ENCODE results near the gene RAB19. TPM values are rescaled to one million over a fixed set of nuclear protein-coding genes. Genes with fewer than 3 reads are reported as not detected.

RAB19 gene
- total RNA-seq = 10 to 100 TPM; 12.9 to 15.3 TPM

GRCh38 chr7:140403878-140404564, at the start of gene RAB19:
TSS of gene RAB19 (plus strand) at chr7:140404058. CDS start at chr7:140407647, 3,589 bp downstream.
- Histone ChIP-seq H3K4me3 (peak within 1 kb of the TSS; percentile 46 to 57), H3K36me3 (replicated peaks in 1 of 2; ENCODE audit: insufficient read depth in 1 of 2, low read depth in 2 of 2) (no peaks in the 10 kb centered on the region), H3K27ac (peak within 1 kb of the TSS; percentile 64 to 88 (median 77)), H3K27me3 (no peaks in the 10 kb centered on the region), H3K4me1 (peaks cover 22% of the 10 kb centered on the region), H3K9me3 (no peaks in the 10 kb centered on the region)
- intact Hi-C loops (cut with DNase I) = no loop called here
- TF ChIP-seq POLR2A (IDR thresholded peaks at IDR 0.05) (peak; percentile 29 to 70 (median 67)), CTCF (IDR thresholded peaks at IDR 0.05) (no peak)
- ATAC-seq (peak; percentile 92), DNase-seq (peak; percentile 75 to 86 (median 84))
- WGBS, 2 donors = 4 to 7% methylated on average over 17 to 22 of the region's 22 CpGs

- Histone ChIP-seq H3K4me1 (no peaks in the 10 kb centered on the region), H3K27me3 (no peaks in the 10 kb centered on the region), H3K4me3 (no peak overlapping the region), H3K27ac (no peak overlapping the region), H3K36me3 (replicated peaks in 1 of 2; ENCODE audit: insufficient read depth in 1 of 2, low read depth in 2 of 2) (peaks cover 0 to 2% of the 10 kb centered on the region in 2 donors), H3K9me3 (no peaks in the 10 kb centered on the region)
- intact Hi-C loops (cut with DNase I) = no loop called here
- 82 to 92% methylated on average over 3 of the region's 3 CpGs for WGBS, 2 donors
- no peak for TF ChIP-seq POLR2A (IDR thresholded peaks at IDR 0.05)
- no peak for TF ChIP-seq CTCF (IDR thresholded peaks at IDR 0.05)
- ATAC-seq (no peak), DNase-seq (no peak)
These were observed 45.8 kb upstream of the RAB19 start for GRCh38 chr7:140358024-140358411.

- 87 to 90% methylated on average over 10 of the region's 10 CpGs for WGBS, 2 donors
- H3K4me3 ChIP-seq = no peak overlapping the region
- H3K9me3 ChIP-seq = no peaks in the 10 kb centered on the region
- H3K36me3 ChIP-seq (replicated peaks in 1 of 2; ENCODE audit: insufficient read depth in 1 of 2, low read depth in 2 of 2) = peaks cover 0 to 2% of the 10 kb centered on the region in 2 donors
- H3K27ac ChIP-seq = peak overlapping the region in 2 of 4 donors; percentile 20 to 28
- H3K27me3 ChIP-seq = no peaks in the 10 kb centered on the region
- H3K4me1 ChIP-seq = no peaks in the 10 kb centered on the region
- DNase-seq (no peak), ATAC-seq (no peak)
- intact Hi-C loops (cut with DNase I) = no loop called here
- TF ChIP-seq CTCF (IDR thresholded peaks at IDR 0.05) (no peak), POLR2A (IDR thresholded peaks at IDR 0.05) (no peak)
These were observed 45.3 kb upstream of the RAB19 start for GRCh38 chr7:140358412-140359051.

GRCh38 chr7:140360697-140361229, 43.1 kb upstream of the RAB19 start:
- H3K27ac ChIP-seq = no peak overlapping the region
- 78 to 83% methylated on average over 6 of the region's 6 CpGs for WGBS, 2 donors
- intact Hi-C loops (cut with DNase I) = no loop called here
- ATAC-seq (no peak), DNase-seq (no peak)
- no peaks in the 10 kb centered on the region for H3K9me3 ChIP-seq
- no peaks in the 10 kb centered on the region for H3K27me3 ChIP-seq
- H3K4me1 ChIP-seq = no peaks in the 10 kb centered on the region
- TF ChIP-seq CTCF (IDR thresholded peaks at IDR 0.05) (no peak), POLR2A (IDR thresholded peaks at IDR 0.05) (no peak)
- H3K4me3 ChIP-seq = no peak overlapping the region
- no peaks in the 10 kb centered on the region for H3K36me3 ChIP-seq (replicated peaks in 1 of 2; ENCODE audit: insufficient read depth in 1 of 2, low read depth in 2 of 2)

Data from body of pancreas (tissue), 4 donors.